GM12873 (cell line): ENCODE data around the gene DCAF7.

Source experiments
- CTCF ChIP-seq: IDR thresholded peaks from 2 replicates; pipeline ENCODE4 v1.5.1; 2012; ENCODE audit warnings: low read depth, mild to moderate bottlenecking, moderate library complexity, low read length, control low read depth; ENCODE audit not compliant: insufficient read depth; ENCODE audit errors: missing control alignments

Gene DCAF7

GRCh38 chr17:63621229-63621683 lies 71.0 kb downstream of the DCAF7 start:
- TF ChIP-seq CTCF, result no peak

- TF ChIP-seq CTCF, result peak; percentile 28
Measured at GRCh38 chr17:63621684-63622573, 71.7 kb downstream of the DCAF7 start, which contains the start of gene MAP3K3. TSS of gene MAP3K3 (plus strand) at chr17:63622417. CDS start at chr17:63622760, 343 bp downstream.

GRCh38 chr17:63622574-63623390 lies 72.5 kb downstream of the DCAF7 start:
- no peak for TF ChIP-seq CTCF

GRCh38 chr17:63623786-63624530 lies 73.7 kb downstream of the DCAF7 start:
- no peak for TF ChIP-seq CTCF

- no peak for TF ChIP-seq CTCF
Measured at GRCh38 chr17:63624531-63624880, 74.2 kb downstream of the DCAF7 start.

GRCh38 chr17:63626551-63627180 lies 76.4 kb downstream of the DCAF7 start:
- no peak for TF ChIP-seq CTCF
